HG03025 (cell line): ENCODE measurements around the gene CSTB.

Experiments
- ATAC-seq: cut with Tn5 transposase; IDR thresholded peaks from one replicate; pipeline ENCODE4 v1.9.1; 2021; ENCODE audit warnings: mild to moderate bottlenecking, moderate library complexity; ENCODE audit not compliant: unreplicated experiment, low FRiP score

CSTB gene

GRCh38 chr21:43754948-43755781, 20.9 kb downstream of the CSTB start:
- ATAC-seq: no peak

GRCh38 chr21:43753439-43753799, 22.7 kb downstream of the CSTB start:
- ATAC-seq: no peak

GRCh38 chr21:43752758-43753438, 23.2 kb downstream of the CSTB start:
- no peak for ATAC-seq

GRCh38 chr21:43751955-43752591, 24.0 kb downstream of the CSTB start:
- no peak for ATAC-seq

- ATAC-seq: no peak
Observed at GRCh38 chr21:43750339-43751033, 25.6 kb downstream of the CSTB start.

- ATAC-seq: no peak
Observed at GRCh38 chr21:43749651-43750262, 26.4 kb downstream of the CSTB start.

- ATAC-seq: no peak
Observed at GRCh38 chr21:43748622-43749021, 27.5 kb downstream of the CSTB start.

GRCh38 chr21:43745772-43746517, 30.2 kb downstream of the CSTB start:
- no peak for ATAC-seq

- ATAC-seq: no peak
Observed at GRCh38 chr21:43744725-43745124, 31.4 kb downstream of the CSTB start.

- no peak for ATAC-seq
Observed at GRCh38 chr21:43743947-43744346, 32.2 kb downstream of the CSTB start.

GRCh38 chr21:43741423-43742096, 34.5 kb downstream of the CSTB start:
- ATAC-seq: no peak

GRCh38 chr21:43740497-43741156, 35.5 kb downstream of the CSTB start:
- ATAC-seq: no peak

GRCh38 chr21:43739621-43740435, 36.3 kb downstream of the CSTB start:
- ATAC-seq: no peak

GRCh38 chr21:43737158-43737950, 38.8 kb downstream of the CSTB start:
- ATAC-seq: no peak

- ATAC-seq: no peak
Observed at GRCh38 chr21:43736224-43736883, 39.8 kb downstream of the CSTB start.

GRCh38 chr21:43735236-43736091, 40.6 kb downstream of the CSTB start:
- ATAC-seq: no peak
